Measurements from ENCODE around the gene ANO7. TPM values are rescaled to one million over a fixed set of nuclear protein-coding genes. Genes with fewer than 3 reads are reported as not detected.

ANO7 gene
- total RNA-seq (under 1 TPM in 3 of 5 donors, not detected in 2; 0.53 to 0.60 (median 0.53) TPM), total RNA-seq (0 to 0.92 (median 0.18) reads per million in 29 experiments)
- 0.06 TPM for total RNA-seq (2013)

GRCh38 chr2:241188361-241189092, at the start of gene ANO7:
Gene ANO7, plus strand, starts transcription at chr2:241188677. Its CDS starts 1,387 bp downstream, at chr2:241190064.
- ChIA-PET CTCF (no interaction called here), POLR2A (no interaction called here)
- Mint-ChIP-seq H3K27ac (no peak within 1 kb of the TSS), H3K36me3 (peaks cover 2% of the 10 kb centered on the region), H3K27me3 (no peaks in the 10 kb centered on the region), H3K4me3 (no peak within 1 kb of the TSS), H3K9me3 (no peaks in the 10 kb centered on the region), H3K4me1 (no peaks in the 10 kb centered on the region)
- DNase-seq: no peak
- ATAC-seq (replicated peaks in 1 of 4): no peak
- Histone ChIP-seq H3K27me3 (replicated peaks in 1 of 2; ENCODE audit: control insufficient read depth in 2 of 2, extremely low read depth in 1 of 2, insufficient read depth in 2 of 2, low read length in 1 of 2) (no peaks in the 10 kb centered on the region), H3K4me3 (ENCODE audit: control insufficient read depth in 1 of 2, extremely low read depth in 1 of 2, low read length in 1 of 2) (no peak within 1 kb of the TSS), H3K9me3 (no peaks in the 10 kb centered on the region), H3K27ac (ENCODE audit: low read length) (no peak within 1 kb of the TSS), H3K4me1 (ENCODE audit: control insufficient read depth in 1 of 2, extremely low read depth in 1 of 2, insufficient read depth in 2 of 2, low read length in 2 of 2) (no peaks in the 10 kb centered on the region), H3K36me3 (ENCODE audit: control insufficient read depth in 2 of 2, extremely low read depth in 1 of 2, insufficient read depth in 1 of 2, low read length in 1 of 2) (peaks cover 0 to 2% of the 10 kb centered on the region in 2 donors)
- 88% methylated on average over 19 of the region's 21 CpGs for WGBS (ENCODE audit: insufficient coverage)

GRCh38 chr2:241139531-241140444, 48.7 kb upstream of the ANO7 start:
- no peak overlapping the region for H3K4me3 ChIP-seq (ENCODE audit: control insufficient read depth in 1 of 2, extremely low read depth in 1 of 2, low read length in 1 of 2)
- Mint-ChIP-seq H3K36me3 (peaks cover 47% of the 10 kb centered on the region), H3K9me3 (no peaks in the 10 kb centered on the region), H3K27me3 (no peaks in the 10 kb centered on the region), H3K4me1 (peaks cover 0 to 13% (median 3%) of the 10 kb centered on the region in 3 donors), H3K27ac (peak overlapping the region in 1 of 2 donors; percentile 34), H3K4me3 (no peak overlapping the region)
- H3K4me1 ChIP-seq (ENCODE audit: control insufficient read depth in 1 of 2, extremely low read depth in 1 of 2, insufficient read depth in 2 of 2, low read length in 2 of 2): no peaks in the 10 kb centered on the region
- peaks cover 8 to 60% of the 10 kb centered on the region in 2 donors for H3K36me3 ChIP-seq (ENCODE audit: control insufficient read depth in 2 of 2, extremely low read depth in 1 of 2, insufficient read depth in 1 of 2, low read length in 1 of 2)
- CTCF ChIA-PET: no interaction called here
- no peaks in the 10 kb centered on the region for H3K9me3 ChIP-seq
- ATAC-seq (replicated peaks in 1 of 4) (no peak), DNase-seq (no peak)
- 95% methylated on average over 20 of the region's 24 CpGs for WGBS (ENCODE audit: insufficient coverage)
- POLR2A ChIA-PET: no interaction called here
- H3K27me3 ChIP-seq (replicated peaks in 1 of 2; ENCODE audit: control insufficient read depth in 2 of 2, extremely low read depth in 1 of 2, insufficient read depth in 2 of 2, low read length in 1 of 2): no peaks in the 10 kb centered on the region
- H3K27ac ChIP-seq (ENCODE audit: low read length): no peak overlapping the region

GRCh38 chr2:241140445-241140840, 48.0 kb upstream of the ANO7 start:
- Histone ChIP-seq H3K27me3 (replicated peaks in 1 of 2; ENCODE audit: control insufficient read depth in 2 of 2, extremely low read depth in 1 of 2, insufficient read depth in 2 of 2, low read length in 1 of 2) (no peaks in the 10 kb centered on the region), H3K27ac (ENCODE audit: low read length) (no peak overlapping the region), H3K4me3 (ENCODE audit: control insufficient read depth in 1 of 2, extremely low read depth in 1 of 2, low read length in 1 of 2) (no peak overlapping the region), H3K36me3 (ENCODE audit: control insufficient read depth in 2 of 2, extremely low read depth in 1 of 2, insufficient read depth in 1 of 2, low read length in 1 of 2) (peaks cover 8 to 56% of the 10 kb centered on the region in 2 donors), H3K9me3 (no peaks in the 10 kb centered on the region), H3K4me1 (ENCODE audit: control insufficient read depth in 1 of 2, extremely low read depth in 1 of 2, insufficient read depth in 2 of 2, low read length in 2 of 2) (no peaks in the 10 kb centered on the region)
- Mint-ChIP-seq H3K9me3 (no peaks in the 10 kb centered on the region), H3K36me3 (peaks cover 45% of the 10 kb centered on the region), H3K27ac (no peak overlapping the region), H3K27me3 (no peaks in the 10 kb centered on the region), H3K4me1 (peaks cover 0 to 18% (median 3%) of the 10 kb centered on the region in 3 donors), H3K4me3 (no peak overlapping the region)
- 97% methylated on average over 10 of the region's 10 CpGs for WGBS (ENCODE audit: insufficient coverage)
- DNase-seq (no peak), ATAC-seq (replicated peaks in 1 of 4) (no peak)
- POLR2A ChIA-PET: no interaction called here
- CTCF ChIA-PET: no interaction called here

GRCh38 chr2:241141214-241141770, 47.2 kb upstream of the ANO7 start:
- H3K4me1 ChIP-seq (ENCODE audit: control insufficient read depth in 1 of 2, extremely low read depth in 1 of 2, insufficient read depth in 2 of 2, low read length in 2 of 2): no peaks in the 10 kb centered on the region
- H3K9me3 Mint-ChIP-seq: no peaks in the 10 kb centered on the region
- ChIA-PET CTCF (interaction anchor here in 1 of 2 donors (0.6 kb wide), 1 partner anchor 17 kb away, joined by 3 read pairs; no protein-coding TSS in a partner anchor), POLR2A (no interaction called here)
- peaks cover 36% of the 10 kb centered on the region for H3K36me3 Mint-ChIP-seq
- no peak overlapping the region for H3K27ac Mint-ChIP-seq
- no peak overlapping the region for H3K27ac ChIP-seq (ENCODE audit: low read length)
- DNase-seq (no peak), ATAC-seq (replicated peaks in 1 of 4) (no peak)
- peaks cover 0 to 22% (median 7%) of the 10 kb centered on the region in 3 donors for H3K4me1 Mint-ChIP-seq
- H3K36me3 ChIP-seq (ENCODE audit: control insufficient read depth in 2 of 2, extremely low read depth in 1 of 2, insufficient read depth in 1 of 2, low read length in 1 of 2): peaks cover 8 to 49% of the 10 kb centered on the region in 2 donors
- no peaks in the 10 kb centered on the region for H3K27me3 ChIP-seq (replicated peaks in 1 of 2; ENCODE audit: control insufficient read depth in 2 of 2, extremely low read depth in 1 of 2, insufficient read depth in 2 of 2, low read length in 1 of 2)
- WGBS (ENCODE audit: insufficient coverage): 93% methylated on average over 14 of the region's 14 CpGs
- no peak overlapping the region for H3K4me3 ChIP-seq (ENCODE audit: control insufficient read depth in 1 of 2, extremely low read depth in 1 of 2, low read length in 1 of 2)
- no peak overlapping the region for H3K4me3 Mint-ChIP-seq
- H3K27me3 Mint-ChIP-seq: no peaks in the 10 kb centered on the region
- H3K9me3 ChIP-seq: no peaks in the 10 kb centered on the region

- ATAC-seq (replicated peaks in 1 of 4) (no peak), DNase-seq (no peak)
- H3K36me3 Mint-ChIP-seq: peaks cover 34% of the 10 kb centered on the region
- CTCF ChIA-PET: interaction anchor here in 1 of 2 donors (0.6 kb wide), 1 partner anchor 10 kb away, joined by 10 read pairs; no protein-coding TSS in a partner anchor
- POLR2A ChIA-PET: no interaction called here
- no peaks in the 10 kb centered on the region for H3K9me3 Mint-ChIP-seq
- H3K4me3 ChIP-seq (ENCODE audit: control insufficient read depth in 1 of 2, extremely low read depth in 1 of 2, low read length in 1 of 2): no peak overlapping the region
- no peaks in the 10 kb centered on the region for H3K9me3 ChIP-seq
- H3K27ac ChIP-seq (ENCODE audit: low read length): no peak overlapping the region
- WGBS (ENCODE audit: insufficient coverage): 98% methylated on average over 6 of the region's 6 CpGs
- no peaks in the 10 kb centered on the region for H3K27me3 Mint-ChIP-seq
- no peaks in the 10 kb centered on the region for H3K4me1 ChIP-seq (ENCODE audit: control insufficient read depth in 1 of 2, extremely low read depth in 1 of 2, insufficient read depth in 2 of 2, low read length in 2 of 2)
- no peaks in the 10 kb centered on the region for H3K27me3 ChIP-seq (replicated peaks in 1 of 2; ENCODE audit: control insufficient read depth in 2 of 2, extremely low read depth in 1 of 2, insufficient read depth in 2 of 2, low read length in 1 of 2)
- H3K4me3 Mint-ChIP-seq: no peak overlapping the region
- peaks cover 4 to 26% (median 13%) of the 10 kb centered on the region in 3 donors for H3K4me1 Mint-ChIP-seq
- H3K27ac Mint-ChIP-seq: peak overlapping the region in 1 of 2 donors; percentile 22
- peaks cover 8 to 41% of the 10 kb centered on the region in 2 donors for H3K36me3 ChIP-seq (ENCODE audit: control insufficient read depth in 2 of 2, extremely low read depth in 1 of 2, insufficient read depth in 1 of 2, low read length in 1 of 2)
These were observed 46.4 kb upstream of the ANO7 start for GRCh38 chr2:241142063-241142462.

GRCh38 chr2:241142593-241142992, 45.9 kb upstream of the ANO7 start:
- Mint-ChIP-seq H3K4me3 (no peak overlapping the region), H3K9me3 (no peaks in the 10 kb centered on the region), H3K4me1 (peaks cover 4 to 27% (median 15%) of the 10 kb centered on the region in 3 donors), H3K27me3 (no peaks in the 10 kb centered on the region), H3K27ac (no peak overlapping the region), H3K36me3 (peaks cover 34% of the 10 kb centered on the region)
- H3K27me3 ChIP-seq (replicated peaks in 1 of 2; ENCODE audit: control insufficient read depth in 2 of 2, extremely low read depth in 1 of 2, insufficient read depth in 2 of 2, low read length in 1 of 2): no peaks in the 10 kb centered on the region
- DNase-seq (no peak), ATAC-seq (replicated peaks in 1 of 4) (no peak)
- POLR2A ChIA-PET: no interaction called here
- H3K9me3 ChIP-seq: no peaks in the 10 kb centered on the region
- H3K36me3 ChIP-seq (ENCODE audit: control insufficient read depth in 2 of 2, extremely low read depth in 1 of 2, insufficient read depth in 1 of 2, low read length in 1 of 2): peaks cover 8 to 38% of the 10 kb centered on the region in 2 donors
- CTCF ChIA-PET: interaction anchor here in 1 of 2 donors (0.6 kb wide), 1 partner anchor 11 kb away, joined by 10 read pairs; no protein-coding TSS in a partner anchor
- no peak overlapping the region for H3K27ac ChIP-seq (ENCODE audit: low read length)
- 84% methylated on average over 8 of the region's 9 CpGs for WGBS (ENCODE audit: insufficient coverage)
- no peak overlapping the region for H3K4me3 ChIP-seq (ENCODE audit: control insufficient read depth in 1 of 2, extremely low read depth in 1 of 2, low read length in 1 of 2)
- peaks cover 0 to under 1% of the 10 kb centered on the region in 2 experiments for H3K4me1 ChIP-seq (ENCODE audit: control insufficient read depth in 1 of 2, extremely low read depth in 1 of 2, insufficient read depth in 2 of 2, low read length in 2 of 2)
